OCI-LY7 (cell line): ENCODE results near the gene METTL22.

Source experiments
- CTCF ChIP-seq: fragments of 200-600 bp; sonication (generic); conservative IDR thresholded peaks from 2 replicates; pipeline ENCODE4 v1.5.1; 2014; ENCODE audit warnings: mild to moderate bottlenecking, antibody characterized with exemption, low read length, moderate library complexity, mixed read lengths
- EZH2phosphoT487 ChIP-seq: fragments of 200-600 bp; sonication (generic); IDR thresholded peaks from 2 replicates; pipeline ENCODE4 v1.6.1; 2018; ENCODE audit warnings: low read depth, borderline replicate concordance, mild to moderate bottlenecking, mixed run types, antibody characterized with exemption, low read length, moderate library complexity, mixed read lengths

GRCh38 chr16:8589057-8589899 is 32.2 kb upstream of the METTL22 start:
- TF ChIP-seq CTCF: no peak
- TF ChIP-seq EZH2phosphoT487: no peak
